NK-92 (cell line): Measurements from ENCODE around the gene CRELD2.

Source experiments
- DNase-seq: peaks from one replicate; lab custom pipeline; 2025; ENCODE audit not compliant: unreplicated experiment; lab: John Stamatoyannopoulos, UW

The CRELD2 gene

DNA sequence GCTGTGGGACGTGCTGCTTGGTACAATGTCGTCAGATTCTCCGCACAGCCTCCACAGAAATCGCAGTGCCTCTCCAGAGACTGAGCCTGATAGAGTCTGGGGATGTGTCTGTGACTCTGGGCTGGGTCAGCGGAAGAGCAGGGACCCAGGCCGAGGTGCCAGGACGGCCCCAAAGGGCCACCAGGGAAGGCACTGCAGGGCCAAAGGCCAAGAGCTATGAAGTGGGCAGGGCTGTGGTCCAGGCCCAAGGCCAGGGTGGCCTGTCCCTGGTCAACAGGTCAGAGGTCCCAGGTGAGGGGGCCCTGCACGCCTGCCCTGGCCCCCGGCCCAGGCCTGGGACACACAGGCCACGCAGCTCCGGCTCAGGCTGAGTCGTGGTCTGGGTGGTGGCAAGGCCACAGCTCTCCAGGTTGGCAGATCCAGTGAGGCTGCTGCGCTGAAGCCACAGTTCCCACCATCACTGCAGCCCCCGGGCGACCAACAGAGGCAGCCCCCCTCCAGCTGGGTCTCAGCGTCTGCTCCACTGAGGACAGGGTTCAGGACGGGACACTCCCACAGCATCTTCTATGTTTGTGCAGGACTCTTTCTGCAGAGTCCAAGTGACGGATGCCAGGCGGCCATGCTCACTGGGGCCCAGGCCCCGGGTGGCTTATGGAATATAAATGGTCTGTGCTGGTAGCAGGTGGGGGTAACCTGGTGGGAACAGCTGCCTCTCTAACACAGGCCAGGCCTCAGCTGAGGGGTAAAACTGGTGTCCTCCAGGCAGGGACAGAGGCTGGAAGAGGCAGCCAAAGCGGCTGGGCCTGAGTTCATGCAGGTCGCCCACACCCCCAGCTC, 37.4 kb downstream of the CRELD2 start:
- no peak for DNase-seq

GRCh38 chr22:49956418-49956770, 38.0 kb downstream of the CRELD2 start:
- DNase-seq, result no peak

GRCh38 chr22:49956914-49957825, 38.7 kb downstream of the CRELD2 start:
- DNase-seq, result no peak

GRCh38 chr22:49957826-49958365, 39.5 kb downstream of the CRELD2 start:
- no peak for DNase-seq

- no peak for DNase-seq
Measured at GRCh38 chr22:49958366-49958921, 40.0 kb downstream of the CRELD2 start.

DNA sequence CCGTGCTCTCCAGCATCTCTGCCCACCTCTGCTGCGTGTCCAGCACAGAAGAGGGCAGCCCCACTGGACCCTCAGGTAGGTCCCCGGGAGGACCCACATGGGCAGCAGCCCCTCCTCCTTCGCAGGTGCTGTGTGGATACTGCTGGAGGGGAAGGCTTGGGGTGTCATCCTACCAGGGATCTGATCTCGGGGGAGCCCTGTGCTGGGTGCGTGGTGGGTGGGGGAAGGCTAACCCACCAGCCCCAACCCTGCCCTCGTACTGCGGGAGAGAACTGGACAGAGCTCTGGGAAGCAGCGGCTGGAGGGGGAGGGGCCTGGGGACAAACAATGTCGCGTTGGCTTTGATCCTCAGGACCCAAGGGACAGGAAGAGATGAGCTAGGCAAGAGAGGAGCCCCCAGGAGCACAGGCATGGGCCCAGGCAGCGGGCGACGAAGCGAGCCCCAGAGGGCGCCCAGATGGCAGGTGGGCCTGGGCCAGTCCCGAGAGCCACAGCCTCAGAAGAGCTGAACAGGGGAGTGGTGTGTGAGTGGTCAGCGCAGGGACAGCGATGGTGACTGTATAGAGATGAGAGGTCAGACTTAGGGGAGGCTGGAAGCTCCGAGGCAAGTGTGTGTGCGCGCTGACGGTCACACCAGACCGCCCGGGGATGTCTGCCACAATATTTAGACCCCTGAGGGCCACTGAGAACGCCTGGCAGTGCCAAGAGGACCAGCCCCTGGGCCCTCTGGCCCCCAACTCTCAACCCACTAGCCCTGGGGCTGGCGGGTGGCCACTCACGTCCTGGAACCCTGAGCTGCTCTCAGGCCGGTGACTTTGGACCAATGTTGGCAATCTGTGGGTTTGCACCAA, 40.7 kb downstream of the CRELD2 start:
- no peak for DNase-seq

- DNase-seq, result no peak
Measured at GRCh38 chr22:49959782-49960158, 41.3 kb downstream of the CRELD2 start.

DNA sequence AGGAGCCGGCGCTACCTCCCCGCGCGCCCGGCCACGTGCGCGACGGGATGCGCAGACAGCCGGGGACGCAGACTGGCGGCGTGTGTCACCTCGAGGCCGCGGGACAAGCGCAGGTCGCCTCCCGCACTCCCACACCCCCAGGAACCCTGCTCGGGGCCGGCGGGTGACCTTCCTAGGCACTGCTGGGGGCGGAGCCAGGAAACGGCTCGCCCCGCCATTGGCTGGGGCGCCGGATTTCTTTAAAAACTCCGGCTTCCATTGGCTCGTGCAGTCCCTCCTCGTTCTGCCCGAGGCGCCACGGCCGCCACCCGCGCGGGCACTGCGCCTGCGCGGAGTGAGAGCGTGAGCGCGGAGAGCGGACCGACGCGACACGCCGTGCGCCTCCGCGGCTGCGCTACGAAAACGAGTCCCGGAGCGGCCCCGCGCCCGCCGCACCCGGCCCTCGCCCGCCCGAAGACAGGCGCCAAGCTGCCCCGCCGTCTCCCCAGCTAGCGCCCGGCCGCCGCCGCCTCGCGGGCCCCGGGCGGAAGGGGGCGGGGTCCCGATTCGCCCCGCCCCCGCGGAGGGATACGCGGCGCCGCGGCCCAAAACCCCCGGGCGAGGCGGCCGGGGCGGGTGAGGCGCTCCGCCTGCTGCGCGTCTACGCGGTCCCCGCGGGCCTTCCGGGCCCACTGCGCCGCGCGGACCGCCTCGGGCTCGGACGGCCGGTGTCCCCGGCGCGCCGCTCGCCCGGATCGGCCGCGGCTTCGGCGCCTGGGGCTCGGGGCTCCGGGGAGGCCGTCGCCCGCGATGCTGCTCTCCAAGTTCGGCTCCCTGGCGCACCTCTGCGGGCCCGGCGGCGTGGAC, 41.9 kb downstream of the CRELD2 start, which contains the start of gene PIM3:
Gene PIM3 (plus strand): TSS at position 614 of the 846 bp plus-strand sequence. CDS start 176 bp downstream, at position 790.
- DNase-seq, result peak; percentile 28

DNA sequence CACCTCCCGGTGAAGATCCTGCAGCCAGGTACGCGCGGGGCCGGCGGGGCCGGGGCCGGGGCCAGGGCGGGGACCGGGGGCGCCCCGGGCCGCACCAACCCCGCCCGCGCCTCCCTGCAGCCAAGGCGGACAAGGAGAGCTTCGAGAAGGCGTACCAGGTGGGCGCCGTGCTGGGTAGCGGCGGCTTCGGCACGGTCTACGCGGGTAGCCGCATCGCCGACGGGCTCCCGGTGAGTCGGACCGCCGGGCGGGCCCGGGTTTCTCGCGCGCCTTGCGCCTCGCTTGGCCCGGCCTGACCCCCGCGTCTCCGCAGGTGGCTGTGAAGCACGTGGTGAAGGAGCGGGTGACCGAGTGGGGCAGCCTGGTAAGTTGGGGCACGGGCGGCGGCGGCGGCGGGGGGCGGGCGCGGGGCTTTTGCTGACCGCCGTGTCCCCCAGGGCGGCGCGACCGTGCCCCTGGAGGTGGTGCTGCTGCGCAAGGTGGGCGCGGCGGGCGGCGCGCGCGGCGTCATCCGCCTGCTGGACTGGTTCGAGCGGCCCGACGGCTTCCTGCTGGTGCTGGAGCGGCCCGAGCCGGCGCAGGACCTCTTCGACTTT, 42.7 kb downstream of the CRELD2 start:
- no peak for DNase-seq

DNA sequence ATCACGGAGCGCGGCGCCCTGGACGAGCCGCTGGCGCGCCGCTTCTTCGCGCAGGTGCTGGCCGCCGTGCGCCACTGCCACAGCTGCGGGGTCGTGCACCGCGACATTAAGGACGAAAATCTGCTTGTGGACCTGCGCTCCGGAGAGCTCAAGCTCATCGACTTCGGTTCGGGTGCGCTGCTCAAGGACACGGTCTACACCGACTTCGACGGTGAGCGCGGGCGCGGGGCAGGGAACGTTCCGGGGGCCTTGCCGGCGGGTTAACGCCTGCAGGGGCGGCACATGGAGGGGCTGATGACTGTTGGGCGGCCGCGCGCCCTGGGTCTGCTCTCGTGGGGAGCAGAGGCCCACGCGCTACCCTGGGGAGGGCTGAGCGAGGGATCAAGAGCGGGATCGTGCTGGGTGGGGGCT, 43.2 kb downstream of the CRELD2 start:
- no peak for DNase-seq

GRCh38 chr22:49962012-49962750, 43.7 kb downstream of the CRELD2 start:
- DNase-seq, result no peak

- DNase-seq, result no peak
Measured at GRCh38 chr22:49962751-49963646, 44.6 kb downstream of the CRELD2 start.

GRCh38 chr22:49963647-49964026, 45.2 kb downstream of the CRELD2 start:
- DNase-seq, result no peak

DNA sequence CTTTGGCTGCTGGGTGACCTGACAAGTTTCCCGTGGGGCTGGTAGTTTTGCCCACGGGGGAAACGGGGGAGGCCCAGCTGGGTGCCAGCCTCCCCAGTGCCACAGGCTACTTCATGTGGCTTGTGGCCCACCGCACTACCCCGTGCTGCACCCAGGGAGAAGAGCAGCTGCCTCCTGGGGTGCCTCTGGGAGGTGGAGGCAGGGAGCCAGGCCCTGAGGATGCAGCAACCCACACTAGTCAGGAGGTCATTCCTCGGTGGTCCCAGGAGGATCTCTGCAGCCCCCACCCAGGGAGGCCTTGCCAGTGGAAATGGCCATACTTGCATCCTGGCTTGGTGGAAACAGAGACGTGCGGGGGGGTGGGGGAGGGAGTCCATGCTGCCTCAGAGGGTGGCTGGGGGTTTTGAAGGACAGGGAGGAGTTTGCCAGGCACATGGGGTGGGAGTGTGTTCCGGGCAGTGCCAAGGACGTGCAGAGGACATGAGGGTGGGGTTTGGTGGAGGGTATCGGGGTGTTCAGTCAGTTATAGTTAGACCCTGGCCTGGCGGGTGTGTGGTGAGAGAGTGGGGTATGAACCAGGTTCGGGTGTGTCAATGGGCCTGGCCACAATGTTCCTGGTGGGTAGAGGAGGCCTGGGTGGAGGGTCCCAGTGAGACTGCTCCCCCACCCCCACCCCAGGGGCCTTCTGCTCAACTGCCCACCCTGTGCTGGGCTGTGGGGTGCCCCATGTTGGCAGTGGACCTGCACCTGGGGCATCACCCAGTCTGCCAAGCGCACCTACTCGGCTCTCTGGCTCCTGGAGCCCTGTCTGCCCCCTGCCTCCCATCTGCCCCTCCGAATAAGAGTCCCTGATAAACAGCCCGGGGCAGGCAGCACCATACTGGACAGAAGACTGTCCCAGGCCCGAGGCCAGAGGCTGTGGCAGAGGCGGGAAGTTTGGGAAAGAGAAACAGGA, 46.0 kb downstream of the CRELD2 start:
- DNase-seq, result no peak

GRCh38 chr22:49965091-49966040, 46.9 kb downstream of the CRELD2 start:
- DNase-seq, result no peak
